NCI-H774 (cell line): Measurements from ENCODE around the gene CREB3.

Source experiments
- DNase-seq: peaks from one replicate; lab custom pipeline; 2025; lab: John Stamatoyannopoulos, UW

Gene CREB3

GRCh38 chr9:35749515-35750255, 17.2 kb downstream of the CREB3 start:
- no peak for DNase-seq

- DNase-seq: no peak
These were observed 17.7 kb downstream of the CREB3 start for GRCh38 chr9:35750256-35750531.

- no peak for DNase-seq
These were observed 21.0 kb downstream of the CREB3 start for GRCh38 chr9:35753466-35753865.

DNA sequence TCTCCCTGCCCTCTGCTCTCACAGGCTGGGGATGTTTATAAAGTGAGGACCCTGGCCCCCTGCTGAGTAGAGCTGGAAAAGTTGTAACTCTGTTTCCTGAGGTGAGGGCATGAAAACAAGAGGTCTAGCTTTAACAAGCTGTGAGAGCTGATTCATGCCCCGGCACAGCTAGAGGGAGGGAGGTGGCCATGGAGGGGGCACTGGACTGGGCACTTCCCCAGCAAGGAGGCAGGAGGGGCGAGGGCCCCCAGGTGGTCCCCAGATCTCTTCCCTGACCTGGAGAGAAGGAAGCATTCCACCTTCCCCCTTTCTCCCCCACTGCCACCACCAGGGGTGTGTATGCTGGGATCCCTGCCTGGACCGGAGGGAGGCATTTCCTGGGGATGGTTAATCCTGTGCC, 21.8 kb downstream of the CREB3 start, which contains the start of gene MSMP:
Gene MSMP, minus strand, starts transcription at position 13 of the 400 bp plus-strand sequence. CDS start 147 bp downstream, outside the sequence.
- no peak for DNase-seq

- DNase-seq: no peak
These were observed 22.6 kb downstream of the CREB3 start for GRCh38 chr9:35755071-35755470.

DNA sequence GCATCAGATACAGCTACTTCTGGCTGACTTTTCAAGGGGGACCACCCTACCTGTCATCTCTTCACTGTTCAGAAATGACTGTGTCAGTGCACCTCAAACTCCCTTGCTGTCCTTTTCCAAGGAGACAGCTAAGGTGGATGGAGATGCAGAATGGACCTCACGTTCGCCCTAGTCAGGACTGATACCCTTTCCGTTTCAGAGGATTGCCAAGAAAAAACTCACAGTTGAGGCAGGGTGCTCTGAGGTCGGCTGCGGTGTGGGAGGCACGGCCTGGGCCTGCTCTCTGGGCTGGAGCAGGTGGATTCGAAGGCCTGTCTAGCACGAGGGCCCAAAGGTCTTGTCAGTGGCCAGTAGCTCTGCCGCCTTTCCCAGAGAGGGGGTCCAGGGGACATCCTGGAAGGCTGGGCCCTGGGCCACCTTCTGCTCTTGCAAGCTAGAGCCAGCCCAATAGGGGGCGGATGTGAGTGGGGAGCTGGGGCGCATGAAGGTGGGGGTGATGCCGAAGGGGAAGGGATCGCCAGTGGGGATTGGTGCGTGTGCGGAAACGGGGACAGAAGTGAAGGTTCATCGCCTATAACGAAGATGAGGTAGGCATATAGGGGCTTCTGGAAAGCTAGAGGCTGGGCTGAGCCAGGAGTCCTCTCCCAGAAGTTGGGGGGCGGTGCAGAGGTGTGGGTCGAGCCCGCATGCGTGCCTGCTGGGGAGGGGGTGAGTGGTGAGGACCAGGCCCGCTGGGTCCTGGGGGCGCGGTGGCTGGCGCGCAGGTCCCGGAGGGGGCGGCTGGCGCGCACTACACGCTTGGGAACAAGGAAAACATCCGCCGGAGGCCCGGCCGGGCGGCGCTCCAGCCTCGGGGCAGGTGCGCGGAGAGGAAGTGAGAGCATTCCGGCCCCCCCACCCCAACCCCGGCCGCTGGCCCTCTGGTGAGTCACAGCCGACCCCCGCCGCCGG, 24.1 kb downstream of the CREB3 start:
- peak; percentile 71 for DNase-seq

DNA sequence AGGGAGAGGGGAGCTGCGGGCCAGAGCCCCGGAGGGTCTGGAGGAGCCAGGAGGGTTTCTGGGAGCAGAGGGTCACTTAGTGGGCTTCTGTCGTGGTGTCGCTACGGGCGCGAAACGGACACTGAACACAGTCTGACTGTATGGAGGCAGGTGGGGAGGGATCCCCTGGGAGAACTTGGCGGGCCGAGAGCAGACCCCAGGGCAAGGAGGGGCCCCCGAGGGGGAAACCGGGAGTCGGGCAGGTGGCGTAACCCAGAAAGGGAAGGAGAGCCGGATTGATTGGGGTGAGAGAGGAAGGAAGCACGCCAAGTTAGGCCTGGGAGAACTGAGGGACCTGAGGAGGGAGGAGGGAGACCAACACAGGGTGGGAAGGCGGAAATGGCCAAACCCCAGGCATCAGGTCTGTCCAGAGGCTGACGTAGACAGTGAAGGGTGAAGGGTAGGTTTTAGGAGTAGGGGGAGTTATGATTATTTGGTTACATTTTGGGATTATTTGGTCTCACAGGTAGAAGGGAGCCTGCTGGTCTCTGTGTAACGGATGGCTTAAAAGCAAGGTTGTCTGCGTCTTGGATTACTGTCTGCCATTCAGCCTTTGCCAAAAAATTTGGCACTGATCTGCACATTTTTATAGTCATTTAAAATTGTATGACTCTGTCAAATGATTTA, 24.9 kb downstream of the CREB3 start:
- DNase-seq: peak; percentile 53

DNA sequence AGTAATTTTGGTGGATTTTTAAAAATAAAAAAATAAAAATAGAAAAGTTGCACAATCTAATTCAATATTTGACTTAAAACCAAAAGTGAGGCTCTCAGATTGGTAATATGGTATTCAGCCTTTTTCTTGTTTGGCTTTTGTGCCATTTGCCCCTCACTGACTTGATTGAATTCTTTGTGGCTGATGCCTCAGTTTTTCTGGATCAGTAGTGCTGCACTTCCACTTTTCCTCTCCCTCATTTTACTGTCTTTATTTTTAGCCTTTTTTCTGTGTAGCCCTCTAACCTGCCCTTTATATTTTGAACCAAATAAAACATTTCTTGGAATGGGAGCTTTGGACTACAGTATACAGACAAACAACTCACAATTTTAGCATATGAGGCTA, 25.4 kb downstream of the CREB3 start:
- DNase-seq: no peak

GRCh38 chr9:35758475-35759050, 26.1 kb downstream of the CREB3 start:
- no peak for DNase-seq

GRCh38 chr9:35759795-35760194, 27.3 kb downstream of the CREB3 start:
- DNase-seq: no peak

DNA sequence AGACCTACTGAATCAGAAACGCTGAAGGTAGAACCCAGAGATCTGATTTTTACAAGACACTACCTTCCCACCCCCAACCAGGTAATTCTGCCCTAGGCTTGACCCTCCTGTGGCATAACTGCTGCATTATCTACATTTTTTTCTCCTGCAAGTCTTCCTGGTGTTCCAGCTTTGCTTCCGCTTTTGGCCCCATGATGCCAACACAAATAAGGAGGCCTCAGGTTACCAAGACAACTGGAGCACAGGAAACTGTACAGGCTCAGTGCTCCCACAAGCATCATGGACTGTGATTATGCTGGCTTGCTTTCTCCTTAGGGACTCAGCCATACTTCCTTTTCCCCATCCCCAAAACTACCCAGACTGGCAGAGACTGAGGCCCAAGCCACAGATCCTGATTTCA, 28.2 kb downstream of the CREB3 start:
- no peak for DNase-seq

- DNase-seq: no peak
These were observed 30.7 kb downstream of the CREB3 start for GRCh38 chr9:35763181-35763580.

DNA sequence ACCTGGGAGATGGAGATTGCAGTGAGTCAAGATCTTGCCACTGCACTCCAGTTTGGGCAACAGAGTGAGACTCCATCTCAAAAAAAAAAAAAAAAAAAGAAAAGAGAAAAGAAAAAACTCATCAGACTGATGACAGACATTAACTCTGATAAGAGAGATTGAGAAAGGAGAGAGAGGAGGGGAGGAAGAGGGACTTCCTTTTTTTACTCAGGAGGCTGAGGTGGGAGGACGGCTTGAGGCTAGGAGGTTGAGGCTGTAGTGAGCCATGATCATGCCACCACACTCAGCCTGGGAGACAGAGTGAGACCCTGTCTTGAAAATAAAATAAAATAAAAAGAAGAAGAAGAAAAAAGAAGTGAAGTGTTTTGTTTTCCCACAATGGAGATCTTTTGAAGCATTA, 31.3 kb downstream of the CREB3 start:
- no peak for DNase-seq

DNA sequence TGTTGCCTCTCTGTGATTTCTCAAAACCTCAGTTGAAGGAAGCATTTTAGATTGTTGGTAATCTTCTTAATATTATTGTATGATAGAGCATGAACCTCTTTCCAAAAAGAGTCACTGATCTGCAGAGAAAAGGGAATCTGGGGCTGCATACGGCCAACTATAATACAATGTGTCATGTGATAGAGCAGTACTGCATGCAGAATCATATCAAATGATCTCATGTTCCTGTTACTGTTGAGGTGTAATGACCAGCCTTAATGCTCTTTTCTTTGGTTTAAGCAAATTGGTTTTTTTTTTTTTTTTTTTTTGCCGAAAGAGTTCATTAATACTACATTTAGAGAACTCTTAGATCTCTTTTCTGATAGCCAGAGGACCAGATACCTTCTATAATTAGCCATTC, 34.5 kb downstream of the CREB3 start:
- DNase-seq: no peak

DNA sequence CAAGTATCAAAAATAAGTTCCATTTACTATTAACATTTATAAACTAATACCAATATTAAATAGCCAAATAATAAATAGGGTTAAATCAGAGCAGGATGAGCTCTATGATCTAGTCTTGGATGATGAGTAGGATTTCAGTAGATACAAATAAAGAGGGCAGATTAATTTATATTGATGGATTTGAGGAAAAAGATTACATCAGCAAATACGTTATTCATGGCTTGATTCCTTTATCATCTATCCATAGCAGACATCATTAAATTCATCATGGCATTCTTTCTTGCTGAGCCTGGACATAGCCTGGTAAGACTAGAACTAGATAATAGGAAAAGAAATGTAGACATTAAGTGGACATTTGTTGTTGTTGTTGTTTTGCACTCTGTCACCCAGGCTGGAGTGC, 35.0 kb downstream of the CREB3 start:
- no peak for DNase-seq

DNA sequence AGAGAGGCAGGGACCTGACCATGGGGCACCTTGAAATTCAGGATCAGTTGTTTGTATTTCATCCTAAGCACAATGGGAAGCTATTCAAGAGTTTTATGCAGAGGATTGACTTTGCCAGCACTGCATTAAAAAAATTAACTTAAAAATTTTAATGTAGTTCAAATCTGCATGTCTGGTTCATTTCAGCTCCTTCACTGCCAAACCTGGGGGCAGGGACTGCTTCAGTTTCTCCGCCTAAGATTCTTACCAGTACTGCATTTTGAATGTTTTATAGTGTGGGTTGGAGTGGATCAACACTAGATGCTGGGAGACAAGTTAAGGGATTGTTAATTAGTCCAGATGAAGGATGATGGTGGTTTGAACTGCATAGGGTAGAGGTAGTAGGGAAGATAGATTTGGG, 37.3 kb downstream of the CREB3 start:
- DNase-seq: no peak

DNA sequence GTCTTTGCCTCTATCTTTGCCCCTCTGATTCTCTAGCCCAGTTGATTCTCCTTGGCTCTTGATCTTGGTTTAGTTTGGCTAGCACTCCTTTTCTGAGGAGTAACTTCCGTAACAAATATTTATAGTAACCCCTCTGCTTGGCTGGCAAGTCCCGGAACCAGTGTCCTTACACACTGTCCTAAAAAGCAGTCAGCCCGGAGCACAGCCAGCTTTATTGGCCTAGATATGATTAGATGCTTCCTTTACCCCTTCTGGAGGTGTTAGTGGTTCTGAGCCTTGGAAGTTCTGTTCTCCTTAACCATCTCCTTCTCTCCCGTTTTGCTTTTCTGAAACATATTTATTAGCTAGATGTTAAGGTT, 38.6 kb downstream of the CREB3 start:
- DNase-seq: no peak

GRCh38 chr9:35771534-35771933, 39.1 kb downstream of the CREB3 start:
- peak; percentile 51 for DNase-seq

- DNase-seq: no peak
These were observed 39.5 kb downstream of the CREB3 start for GRCh38 chr9:35771943-35772342.

GRCh38 chr9:35774907-35775635, 42.6 kb downstream of the CREB3 start:
- no peak for DNase-seq

GRCh38 chr9:35776018-35776417, 43.6 kb downstream of the CREB3 start:
- DNase-seq: peak; percentile 50

GRCh38 chr9:35778496-35778895, 46.0 kb downstream of the CREB3 start:
- no peak for DNase-seq
